GM18870 (cell line): Measurements from ENCODE around the gene CEP128.

Experiments used
- ATAC-seq: cut with Tn5 transposase; IDR thresholded peaks from one replicate; pipeline ENCODE4 v1.9.1; 2021; ENCODE audit warnings: moderate library complexity; ENCODE audit not compliant: unreplicated experiment

The CEP128 gene

GRCh38 chr14:80496090-80496489, 445.4 kb downstream of the CEP128 start:
- ATAC-seq = no peak

GRCh38 chr14:80494769-80495168, 446.8 kb downstream of the CEP128 start:
- no peak for ATAC-seq

- no peak for ATAC-seq
Measured at GRCh38 chr14:80493620-80494019, 447.9 kb downstream of the CEP128 start.

- ATAC-seq = no peak
Measured at GRCh38 chr14:80491650-80492049, 449.9 kb downstream of the CEP128 start.

- no peak for ATAC-seq
Measured at GRCh38 chr14:80491131-80491530, 450.4 kb downstream of the CEP128 start.

- no peak for ATAC-seq
Measured at GRCh38 chr14:80489513-80489912, 452.0 kb downstream of the CEP128 start.

GRCh38 chr14:80485764-80486163, 455.8 kb downstream of the CEP128 start:
- ATAC-seq = no peak

- no peak for ATAC-seq
Measured at GRCh38 chr14:80483331-80483730, 458.2 kb downstream of the CEP128 start.

GRCh38 chr14:80477388-80478160, 464.0 kb downstream of the CEP128 start:
- ATAC-seq = no peak

GRCh38 chr14:80475074-80475473, 466.5 kb downstream of the CEP128 start:
- ATAC-seq = no peak

- no peak for ATAC-seq
Measured at GRCh38 chr14:80468331-80469122, 473.0 kb downstream of the CEP128 start.

- ATAC-seq = no peak
Measured at GRCh38 chr14:80465546-80466220, 475.9 kb downstream of the CEP128 start.

GRCh38 chr14:80464531-80465149, 476.9 kb downstream of the CEP128 start:
- no peak for ATAC-seq

- ATAC-seq = no peak
Measured at GRCh38 chr14:80456209-80456608, 485.3 kb downstream of the CEP128 start.

- ATAC-seq = no peak
Measured at GRCh38 chr14:80455031-80455430, 486.5 kb downstream of the CEP128 start.

- ATAC-seq = no peak
Measured at GRCh38 chr14:80448267-80448666, 493.3 kb downstream of the CEP128 start.

GRCh38 chr14:80447392-80447791, 494.1 kb downstream of the CEP128 start:
- ATAC-seq = no peak
